K562 (cell line): ENCODE results near the gene CUL9. TPM values are rescaled to one million over a fixed set of nuclear protein-coding genes. Genes with fewer than 3 reads are reported as not detected.

ENCODE experiments used
- CBX3 ChIP-seq, 2 experiments: IDR thresholded peaks; 1 replicate in 1 of 2; 2 replicates in 1 of 2; pipeline ENCODE4 v1.6.1; 2012; ENCODE audit warnings: inconsistent platforms in 2 of 2, low read length in 2 of 2, borderline replicate concordance in 1 of 2, control low read depth in 1 of 2
- CEBPZ ChIP-seq: fragments of 150-350 bp; IDR thresholded peaks from 2 replicates; pipeline ENCODE4 v1.6.1; 2014; ENCODE audit warnings: low read depth, mild to moderate bottlenecking, low read length, borderline replicate concordance
- CREB3 ChIP-seq: fragments of 450-650 bp; conservative IDR thresholded peaks from 2 replicates; pipeline ENCODE4 v1.6.1; 2016; ENCODE audit warnings: missing genetic modification characterization, low read depth, mild to moderate bottlenecking, missing compliant biosample characterization, moderate library complexity
- FIP1L1 ChIP-seq: fragments of 200-400 bp; formaldehyde crosslinking; IDR thresholded peaks from 2 replicates; pipeline ENCODE4 v1.6.1; 2018; ENCODE audit warnings: mild to moderate bottlenecking, low read depth, low read length; ENCODE audit not compliant: poor library complexity, severe bottlenecking
- HLTF ChIP-seq: fragments of 450-650 bp; IDR thresholded peaks from 2 replicates; pipeline ENCODE4 v1.6.1; 2016
- MLLT1 ChIP-seq, 2 experiments: fragments of 450-650 bp; IDR thresholded peaks; 2 replicates each; pipeline ENCODE4 v1.6.1; 2016
- NFRKB ChIP-seq: fragments of 450-650 bp; IDR thresholded peaks from 2 replicates; pipeline ENCODE4 v1.6.1; 2016; ENCODE audit warnings: low read depth
- PRPF4 ChIP-seq: fragments of 200-400 bp; formaldehyde crosslinking; IDR thresholded peaks from one replicate; pipeline ENCODE4 v1.6.1; 2017; ENCODE audit warnings: low read length, low read depth, mild to moderate bottlenecking; ENCODE audit not compliant: insufficient read depth, poor library complexity, severe bottlenecking
- RBBP5 ChIP-seq: fragments of 200-600 bp; sonication (generic); IDR thresholded peaks from 2 replicates; pipeline ENCODE4 v1.6.1; 2012; ENCODE audit warnings: borderline replicate concordance, mild to moderate bottlenecking, low read length, control low read depth, inconsistent platforms; ENCODE audit not compliant: insufficient read depth, poor library complexity, severe bottlenecking
- RBM39 ChIP-seq: fragments of 200-400 bp; formaldehyde crosslinking; optimal IDR thresholded peaks from 2 replicates; pipeline ENCODE3; 2018; ENCODE audit warnings: low read depth, low read length
- ZBTB49 ChIP-seq: sonication (generic); formaldehyde crosslinking; IDR thresholded peaks from 2 replicates; pipeline ENCODE4 v1.8.0; 2022; ENCODE audit warnings: missing genetic modification reagents, mild to moderate bottlenecking, borderline replicate concordance
- ZBTB8A ChIP-seq: fragments of 450-650 bp; IDR thresholded peaks from 2 replicates; pipeline ENCODE4 v1.6.1; 2018; ENCODE audit warnings: mild to moderate bottlenecking, moderate library complexity; ENCODE audit not compliant: partially characterized antibody
- ZNF121 ChIP-seq: sonication (generic); formaldehyde crosslinking; conservative IDR thresholded peaks from 2 replicates; pipeline ENCODE4 v1.8.0; 2022; ENCODE audit warnings: missing genetic modification reagents
- ZNF165 ChIP-seq: fragments of 250-450 bp; sonication (Bioruptor Pico); IDR thresholded peaks from 2 replicates; pipeline ENCODE4 v1.4.0; 2020; ENCODE audit warnings: borderline replicate concordance
- ZNF561 ChIP-seq: fragments of 450-650 bp; formaldehyde crosslinking; conservative IDR thresholded peaks from 2 replicates; pipeline ENCODE4 v1.4.0; 2020; ENCODE audit warnings: mild to moderate bottlenecking, moderate library complexity
- ZNF707 ChIP-seq: fragments of 250-450 bp; sonication (Bioruptor Pico); conservative IDR thresholded peaks from 2 replicates; pipeline ENCODE4 v1.8.0; 2022; ENCODE audit warnings: inconsistent platforms, mild to moderate bottlenecking, moderate library complexity
- ZNF79 ChIP-seq: fragments of 250-450 bp; sonication (Bioruptor Pico); IDR thresholded peaks from 2 replicates; pipeline ENCODE4 v1.4.0; 2020; ENCODE audit warnings: low read depth, mild to moderate bottlenecking, moderate library complexity
- polyA plus RNA-seq, 8 experiments: library from polyadenylated mRNA; depleted of rRNA in 4 of 8; stranded (reverse) in 5 of 8; unstranded in 3 of 8; fragments of >200 nt; fragmentation: Nextera tagmentation in 2 of 8; fragmentation: Illumina TruSeq in 1 of 8; extraction: Ambion mirVana in 2 of 8; extraction: Trizol in 1 of 8; gene quantifications; 2 replicates each; pipeline versions ENCODE4 v1.2.1 to v1.2.3, GENCODE V29; 2011 to 2014; ENCODE audit warnings: inconsistent platforms in 1 of 8, missing spikeins in 1 of 8
- total RNA-seq, 7 experiments: library from RNA; depleted of rRNA in 6 of 7; stranded (reverse); fragments of >200 nt in 6 of 7; fragmentation: Illumina TruSeq in 2 of 7; extraction: Trizol in 2 of 7; gene quantifications; 2 replicates each; pipeline versions ENCODE4 v1.2.1 to v1.2.3, GENCODE V29; 2011 to 2021; ENCODE audit warnings: low replicate concordance in 1 of 7

Gene CUL9
- total and polyA plus RNA-seq, 9 of the 15 experiments (the other 6 are each of a cell fraction or from before 2014, with no cell fraction given): 0.50 to 20.7 (median 6.6) TPM

GRCh38 chr6:43143235-43144128, 38.5 kb upstream of the CUL9 start (continued):
- no peak for TF ChIP-seq ZBTB49
- no peak for TF ChIP-seq MLLT1 (IDR thresholded peaks at IDR 0.05)
- no peak for TF ChIP-seq NFRKB
- TF ChIP-seq RBBP5: no peak
- TF ChIP-seq HLTF: no peak
- no peak for TF ChIP-seq ZNF561
- no peak for TF ChIP-seq RBM39
- TF ChIP-seq FIP1L1: peak; percentile 28
- no peak for TF ChIP-seq ZNF79
- TF ChIP-seq CEBPZ: no peak
- TF ChIP-seq CREB3 (tag): no peak
- no peak for TF ChIP-seq ZNF121 (CRISPR knock-in tag)
- no peak for TF ChIP-seq ZNF707 (CRISPR knock-in tag)
- no peak for TF ChIP-seq PRPF4
- TF ChIP-seq ZBTB8A: no peak
- no peak for TF ChIP-seq ZNF165 (CRISPR knock-in tag)
- TF ChIP-seq CBX3 (IDR thresholded peaks at IDR 0.05; ENCODE audit: borderline replicate concordance in 1 of 2, low read length in 2 of 2): no peak
